Chondrocyte (in vitro differentiated cells): ENCODE data around the gene PCBD2. TPM values are rescaled to one million over a fixed set of nuclear protein-coding genes. Genes with fewer than 3 reads are reported as not detected.
"Not testable (repeated sequence)": the region's sequence is repeated elsewhere in the genome, so short reads cannot be mapped to it uniquely, and the experiment has no call there.

Experiments used
- DNase-seq: peaks from one replicate; pipeline ENCODE4 v3.0.0; 2021; ENCODE audit warnings: mixed read lengths, low spot score
- H3K27ac Mint-ChIP-seq: one replicate; pipeline ENCODE4 v1.8.0; 2021; ENCODE audit warnings: mild to moderate bottlenecking, moderate library complexity, mixed read lengths; ENCODE audit not compliant: unreplicated experiment
- H3K27me3 Mint-ChIP-seq: 2 replicates; pipeline ENCODE4 v1.8.0; 2021; ENCODE audit warnings: low read depth, mixed read lengths
- H3K36me3 Mint-ChIP-seq: 2 replicates; pipeline ENCODE4 v1.8.0; 2021; ENCODE audit warnings: low read depth, mixed read lengths
- H3K4me1 Mint-ChIP-seq: 2 replicates; pipeline ENCODE4 v1.8.0; 2021; ENCODE audit warnings: low read depth, mild to moderate bottlenecking, mixed read lengths
- H3K4me3 Mint-ChIP-seq: one replicate; pipeline ENCODE4 v1.8.0; 2021; ENCODE audit warnings: mild to moderate bottlenecking, moderate library complexity, mixed read lengths; ENCODE audit not compliant: unreplicated experiment
- H3K9me3 Mint-ChIP-seq: 2 replicates; pipeline ENCODE4 v1.8.0; 2021; ENCODE audit warnings: low read depth, mixed read lengths
- total RNA-seq: library from RNA; stranded (reverse); gene quantifications from 3 replicates; pipeline ENCODE4 v1.2.1, GENCODE V29; 2021
- TF ChIP-seq, protein P1 (sequence below): fragments of 200-600 bp; sonication (generic); IDR thresholded peaks from 2 replicates; pipeline ENCODE4 v1.5.0; 2021; ENCODE audit warnings: antibody characterized with exemption, mild to moderate bottlenecking, moderate library complexity

PCBD2 gene
- total RNA-seq, 1 donor from 2014 or later, result 8.3 TPM

DNA sequence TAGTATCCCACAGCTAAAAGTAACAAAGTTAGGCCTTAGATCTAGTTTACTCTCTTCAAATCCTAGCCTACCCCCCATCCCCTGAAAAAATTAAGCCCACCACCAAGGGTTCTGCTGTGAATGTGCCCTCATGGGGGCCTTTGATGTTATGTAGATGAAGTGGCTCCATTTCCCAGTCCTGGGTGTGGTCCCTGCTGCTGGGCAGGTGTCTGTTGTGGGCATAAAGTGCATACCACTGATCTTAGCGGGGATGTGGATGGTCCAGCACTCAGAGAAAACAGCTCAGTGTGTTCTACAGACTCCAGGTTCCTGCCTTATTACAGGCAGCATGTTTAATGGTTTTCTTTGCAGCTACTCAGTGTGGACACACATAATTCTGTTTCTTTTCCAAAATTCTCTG lies 1.9 kb downstream of the PCBD2 start:
- Mint-ChIP-seq H3K4me3 (no peak overlapping the region), H3K27me3 (no peaks in the 10 kb centered on the region), H3K4me1 (peaks cover 7% of the 10 kb centered on the region), H3K27ac (no peak overlapping the region), H3K9me3 (no peaks in the 10 kb centered on the region), H3K36me3 (peaks cover 3% of the 10 kb centered on the region)
- DNase-seq, result no peak
- TF ChIP-seq, protein P1, sequence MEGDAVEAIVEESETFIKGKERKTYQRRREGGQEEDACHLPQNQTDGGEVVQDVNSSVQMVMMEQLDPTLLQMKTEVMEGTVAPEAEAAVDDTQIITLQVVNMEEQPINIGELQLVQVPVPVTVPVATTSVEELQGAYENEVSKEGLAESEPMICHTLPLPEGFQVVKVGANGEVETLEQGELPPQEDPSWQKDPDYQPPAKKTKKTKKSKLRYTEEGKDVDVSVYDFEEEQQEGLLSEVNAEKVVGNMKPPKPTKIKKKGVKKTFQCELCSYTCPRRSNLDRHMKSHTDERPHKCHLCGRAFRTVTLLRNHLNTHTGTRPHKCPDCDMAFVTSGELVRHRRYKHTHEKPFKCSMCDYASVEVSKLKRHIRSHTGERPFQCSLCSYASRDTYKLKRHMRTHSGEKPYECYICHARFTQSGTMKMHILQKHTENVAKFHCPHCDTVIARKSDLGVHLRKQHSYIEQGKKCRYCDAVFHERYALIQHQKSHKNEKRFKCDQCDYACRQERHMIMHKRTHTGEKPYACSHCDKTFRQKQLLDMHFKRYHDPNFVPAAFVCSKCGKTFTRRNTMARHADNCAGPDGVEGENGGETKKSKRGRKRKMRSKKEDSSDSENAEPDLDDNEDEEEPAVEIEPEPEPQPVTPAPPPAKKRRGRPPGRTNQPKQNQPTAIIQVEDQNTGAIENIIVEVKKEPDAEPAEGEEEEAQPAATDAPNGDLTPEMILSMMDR, result no peak

DNA sequence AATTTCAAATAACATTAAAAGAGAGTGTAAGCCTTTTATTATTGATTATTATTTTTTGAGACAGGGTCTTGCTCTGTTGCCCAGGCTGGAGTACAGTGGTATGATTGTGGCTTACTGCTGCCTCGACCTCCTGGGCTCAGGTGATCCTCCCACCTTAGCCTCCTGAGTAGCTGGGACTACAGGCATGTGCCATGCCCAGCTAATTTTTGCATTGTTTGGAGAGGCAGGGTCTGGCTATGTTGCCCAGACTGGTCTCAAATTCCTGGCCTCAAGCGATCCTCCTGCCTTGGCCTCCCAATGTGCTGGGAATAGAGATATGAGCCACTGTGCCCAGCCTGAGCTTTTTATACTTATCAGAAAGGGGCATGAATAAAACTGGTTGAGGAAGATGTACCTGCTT lies 5.8 kb downstream of the PCBD2 start:
- not testable (repeated sequence) for H3K9me3 Mint-ChIP-seq, H3K4me3 Mint-ChIP-seq, H3K27me3 Mint-ChIP-seq

DNA sequence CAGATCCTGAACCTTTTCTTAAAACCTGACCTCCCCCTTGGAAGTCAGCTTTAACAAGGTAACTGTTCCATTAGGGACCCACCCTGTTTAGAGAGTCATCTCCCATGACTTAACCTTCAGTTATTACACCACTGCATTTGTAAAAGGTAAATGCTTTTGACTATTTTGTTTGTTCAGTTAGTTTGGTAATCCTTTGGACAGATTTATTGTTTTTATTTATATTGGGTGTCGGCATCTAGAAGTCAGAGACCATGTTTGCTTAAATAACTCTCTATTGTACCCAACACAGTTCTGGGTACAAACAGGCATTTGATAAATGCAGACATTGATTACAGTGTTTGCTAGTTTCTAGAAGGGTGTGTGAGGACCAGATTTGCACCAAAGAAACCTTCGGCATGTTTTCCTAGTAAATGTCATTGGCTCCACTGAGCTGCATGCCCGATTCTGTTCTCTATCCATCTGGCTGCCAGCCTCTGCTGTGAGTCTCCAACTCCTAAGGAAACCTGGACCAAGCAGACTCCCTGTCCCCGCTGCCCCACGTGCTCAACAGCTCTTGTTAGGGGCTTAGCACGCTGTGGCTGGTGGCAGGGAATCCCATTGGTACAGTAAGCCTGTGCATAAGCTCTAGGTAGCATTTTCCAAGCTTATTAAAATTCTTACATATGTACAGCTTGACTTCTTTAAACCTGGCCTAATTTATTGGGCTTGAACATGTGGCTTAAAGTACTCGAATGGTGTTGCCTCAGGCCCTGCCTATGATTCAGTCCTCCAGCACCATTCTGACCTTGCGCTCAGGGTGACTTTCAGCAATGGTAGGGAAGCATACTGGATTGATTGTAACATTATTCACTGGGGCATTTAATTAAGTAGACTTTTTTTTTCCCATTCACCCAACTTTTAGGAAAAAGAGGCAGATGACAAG lies 6.6 kb downstream of the PCBD2 start:
- Mint-ChIP-seq H3K36me3 (peaks cover 3% of the 10 kb centered on the region), H3K9me3 (no peaks in the 10 kb centered on the region), H3K27me3 (no peaks in the 10 kb centered on the region), H3K4me3 (no peak overlapping the region), H3K27ac (no peak overlapping the region), H3K4me1 (peaks cover under 1% of the 10 kb centered on the region)
- TF ChIP-seq, protein P1, result no peak
- no peak for DNase-seq

More for the DNA sequence above, 5.8 kb downstream of the PCBD2 start:
- not testable (repeated sequence) for DNase-seq, H3K27ac Mint-ChIP-seq, H3K36me3 Mint-ChIP-seq, H3K4me1 Mint-ChIP-seq

DNA sequence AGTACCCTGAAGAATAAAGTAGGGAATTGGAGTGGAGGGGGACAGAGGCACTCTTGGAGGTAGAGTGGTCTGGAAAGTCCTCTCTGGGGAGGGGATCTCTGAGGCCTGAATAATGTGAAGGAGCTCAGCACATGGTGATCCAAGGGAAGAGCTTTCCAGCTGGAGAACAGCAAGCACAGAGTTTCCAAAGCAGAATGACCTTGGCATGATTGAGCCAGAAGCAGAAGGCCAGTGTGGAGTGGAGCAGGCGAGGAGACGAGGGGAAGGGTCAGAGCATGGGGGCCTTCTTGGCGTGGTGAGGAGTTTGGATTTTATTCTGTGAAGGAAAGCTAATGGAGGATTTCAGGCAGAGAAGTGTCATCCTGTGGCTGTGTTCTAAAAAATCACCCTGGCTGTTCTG lies 8.3 kb downstream of the PCBD2 start:
- Mint-ChIP-seq H3K9me3 (no peaks in the 10 kb centered on the region), H3K27ac (no peak overlapping the region), H3K27me3 (no peaks in the 10 kb centered on the region), H3K4me1 (no peaks in the 10 kb centered on the region), H3K36me3 (peaks cover 3% of the 10 kb centered on the region), H3K4me3 (no peak overlapping the region)
- TF ChIP-seq, protein P1, result no peak
- no peak for DNase-seq

DNA sequence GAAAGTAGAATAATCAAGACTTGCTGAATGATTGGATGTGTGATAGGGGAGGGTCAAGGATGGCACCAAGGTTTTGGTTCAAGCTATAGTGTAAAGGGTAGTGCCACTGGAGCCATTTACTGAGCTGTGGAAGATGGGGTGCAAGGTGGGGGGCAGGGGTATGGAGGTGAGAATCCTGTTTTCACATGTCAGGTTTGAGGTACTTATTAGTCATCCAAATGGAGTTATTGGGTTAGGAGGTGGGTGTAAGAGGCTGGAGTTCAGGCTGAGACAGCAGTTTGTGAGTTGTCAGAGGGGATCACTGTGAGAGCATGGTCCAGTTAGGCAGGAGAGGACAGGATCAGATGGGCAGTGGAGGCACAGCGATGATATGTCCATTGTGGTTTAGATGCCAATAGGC lies 8.9 kb downstream of the PCBD2 start:
- Mint-ChIP-seq H3K27ac (no peak overlapping the region), H3K36me3 (peaks cover 3% of the 10 kb centered on the region), H3K4me3 (no peak overlapping the region), H3K4me1 (no peaks in the 10 kb centered on the region), H3K9me3 (no peaks in the 10 kb centered on the region), H3K27me3 (no peaks in the 10 kb centered on the region)
- DNase-seq, result no peak
- TF ChIP-seq, protein P1, result no peak
